ENCODE measurements around the gene PLAC1.

DNA sequence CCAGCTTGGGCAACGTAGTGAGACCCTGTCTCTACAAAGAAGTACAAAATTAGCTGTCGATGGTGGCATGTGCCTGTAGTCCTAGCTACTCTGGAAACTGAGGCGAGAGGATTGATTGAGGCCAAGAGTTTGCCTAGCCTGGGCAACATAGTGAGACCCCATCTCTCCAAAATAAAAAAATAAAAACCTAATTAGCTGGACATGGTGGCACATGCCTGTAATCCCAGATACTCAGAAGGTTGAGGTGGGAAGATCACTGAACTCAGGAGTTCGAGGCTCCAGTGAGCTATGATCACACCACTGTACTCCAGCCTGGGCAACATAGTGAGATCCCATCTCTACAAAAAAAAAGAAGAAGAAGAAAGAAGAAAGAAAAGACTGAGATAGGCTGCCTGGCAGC is 17.4 kb downstream of the PLAC1 start:
- TF ChIP-seq EP300 (IDR thresholded peaks at IDR 0.05; ENCODE audit: borderline replicate concordance): no peak
- TF ChIP-seq, protein P1, sequence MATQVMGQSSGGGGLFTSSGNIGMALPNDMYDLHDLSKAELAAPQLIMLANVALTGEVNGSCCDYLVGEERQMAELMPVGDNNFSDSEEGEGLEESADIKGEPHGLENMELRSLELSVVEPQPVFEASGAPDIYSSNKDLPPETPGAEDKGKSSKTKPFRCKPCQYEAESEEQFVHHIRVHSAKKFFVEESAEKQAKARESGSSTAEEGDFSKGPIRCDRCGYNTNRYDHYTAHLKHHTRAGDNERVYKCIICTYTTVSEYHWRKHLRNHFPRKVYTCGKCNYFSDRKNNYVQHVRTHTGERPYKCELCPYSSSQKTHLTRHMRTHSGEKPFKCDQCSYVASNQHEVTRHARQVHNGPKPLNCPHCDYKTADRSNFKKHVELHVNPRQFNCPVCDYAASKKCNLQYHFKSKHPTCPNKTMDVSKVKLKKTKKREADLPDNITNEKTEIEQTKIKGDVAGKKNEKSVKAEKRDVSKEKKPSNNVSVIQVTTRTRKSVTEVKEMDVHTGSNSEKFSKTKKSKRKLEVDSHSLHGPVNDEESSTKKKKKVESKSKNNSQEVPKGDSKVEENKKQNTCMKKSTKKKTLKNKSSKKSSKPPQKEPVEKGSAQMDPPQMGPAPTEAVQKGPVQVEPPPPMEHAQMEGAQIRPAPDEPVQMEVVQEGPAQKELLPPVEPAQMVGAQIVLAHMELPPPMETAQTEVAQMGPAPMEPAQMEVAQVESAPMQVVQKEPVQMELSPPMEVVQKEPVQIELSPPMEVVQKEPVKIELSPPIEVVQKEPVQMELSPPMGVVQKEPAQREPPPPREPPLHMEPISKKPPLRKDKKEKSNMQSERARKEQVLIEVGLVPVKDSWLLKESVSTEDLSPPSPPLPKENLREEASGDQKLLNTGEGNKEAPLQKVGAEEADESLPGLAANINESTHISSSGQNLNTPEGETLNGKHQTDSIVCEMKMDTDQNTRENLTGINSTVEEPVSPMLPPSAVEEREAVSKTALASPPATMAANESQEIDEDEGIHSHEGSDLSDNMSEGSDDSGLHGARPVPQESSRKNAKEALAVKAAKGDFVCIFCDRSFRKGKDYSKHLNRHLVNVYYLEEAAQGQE (IDR thresholded peaks at IDR 0.05; ENCODE audit: low read depth): no peak
- TF ChIP-seq TAF1 (IDR thresholded peaks at IDR 0.05; ENCODE audit: low read depth): no peak
- no peak for TF ChIP-seq NFIC (IDR thresholded peaks at IDR 0.05)
- no peak for TF ChIP-seq CEBPB (IDR thresholded peaks at IDR 0.05)
- TF ChIP-seq TEAD4 (IDR thresholded peaks at IDR 0.05): no peak
- TF ChIP-seq YY1 (IDR thresholded peaks at IDR 0.05; ENCODE audit: low read depth): no peak
- TF ChIP-seq ZBTB7A (IDR thresholded peaks at IDR 0.05; ENCODE audit: low read depth): no peak
- TF ChIP-seq, protein P2, sequence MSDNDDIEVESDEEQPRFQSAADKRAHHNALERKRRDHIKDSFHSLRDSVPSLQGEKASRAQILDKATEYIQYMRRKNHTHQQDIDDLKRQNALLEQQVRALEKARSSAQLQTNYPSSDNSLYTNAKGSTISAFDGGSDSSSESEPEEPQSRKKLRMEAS (IDR thresholded peaks at IDR 0.05): no peak
- no peak for TF ChIP-seq CREB1 (IDR thresholded peaks at IDR 0.05; ENCODE audit: low read depth)
- TF ChIP-seq TCF12 (IDR thresholded peaks at IDR 0.05; ENCODE audit: low read depth): no peak
- TF ChIP-seq EGR1 (IDR thresholded peaks at IDR 0.05): no peak

All from Ishikawa (cell line).